GM19240 (cell line): ENCODE results near the gene FSD1L.

Source experiments
- DNase-seq: peaks from one replicate; pipeline ENCODE4 v3.0.0; 2011; ENCODE audit warnings: low spot score; ENCODE audit not compliant: insufficient read length

Gene FSD1L

GRCh38 chr9:105447814-105448812, at the start of gene FSD1L:
Gene FSD1L (plus strand): TSS chr9:105448034. CDS start chr9:105448221, 187 bp downstream.
- peak; percentile 68 for DNase-seq

GRCh38 chr9:105399117-105399516, 48.7 kb upstream of the FSD1L start:
- DNase-seq = no peak

- DNase-seq = no peak
Observed at GRCh38 chr9:105401651-105402050, 46.2 kb upstream of the FSD1L start.

GRCh38 chr9:105403552-105404248, 44.1 kb upstream of the FSD1L start:
- no peak for DNase-seq

GRCh38 chr9:105405514-105406131, 42.2 kb upstream of the FSD1L start:
- DNase-seq = no peak

GRCh38 chr9:105406369-105406768, 41.5 kb upstream of the FSD1L start:
- no peak for DNase-seq

- no peak for DNase-seq
Observed at GRCh38 chr9:105413525-105413924, 34.3 kb upstream of the FSD1L start.

GRCh38 chr9:105414947-105415661, 32.7 kb upstream of the FSD1L start:
- peak; percentile 22 for DNase-seq

GRCh38 chr9:105415662-105415980, 32.2 kb upstream of the FSD1L start:
- DNase-seq = no peak

GRCh38 chr9:105416840-105417239, 31.0 kb upstream of the FSD1L start:
- DNase-seq = no peak

- no peak for DNase-seq
Observed at GRCh38 chr9:105418588-105419500, 29.0 kb upstream of the FSD1L start.

GRCh38 chr9:105419816-105420597, 27.8 kb upstream of the FSD1L start:
- DNase-seq = no peak

GRCh38 chr9:105421154-105421553, 26.7 kb upstream of the FSD1L start:
- DNase-seq = no peak

- no peak for DNase-seq
Observed at GRCh38 chr9:105421864-105422263, 26.0 kb upstream of the FSD1L start.

- no peak for DNase-seq
Observed at GRCh38 chr9:105425816-105426433, 21.9 kb upstream of the FSD1L start.

- no peak for DNase-seq
Observed at GRCh38 chr9:105426657-105427056, 21.2 kb upstream of the FSD1L start.

GRCh38 chr9:105431424-105432246, 16.2 kb upstream of the FSD1L start:
- DNase-seq = no peak

- DNase-seq = no peak
Observed at GRCh38 chr9:105432247-105432842, 15.5 kb upstream of the FSD1L start.
